OCI-LY3 (cell line): Measurements from ENCODE around the gene KRT36.

Source experiments
- EZH2phosphoT487 ChIP-seq: fragments of 200-600 bp; shearing (Covaris generic); IDR thresholded peaks from 2 replicates; pipeline ENCODE4 v1.6.1; 2018; ENCODE audit warnings: antibody characterized with exemption, mixed run types, low read depth
- TF ChIP-seq, protein P1 (sequence below): fragments of 200-600, 300-600 bp; sonication (generic); IDR thresholded peaks from 2 replicates; pipeline ENCODE4 v1.5.1; 2014; ENCODE audit warnings: antibody characterized with exemption, low read length, low read depth

DNA sequence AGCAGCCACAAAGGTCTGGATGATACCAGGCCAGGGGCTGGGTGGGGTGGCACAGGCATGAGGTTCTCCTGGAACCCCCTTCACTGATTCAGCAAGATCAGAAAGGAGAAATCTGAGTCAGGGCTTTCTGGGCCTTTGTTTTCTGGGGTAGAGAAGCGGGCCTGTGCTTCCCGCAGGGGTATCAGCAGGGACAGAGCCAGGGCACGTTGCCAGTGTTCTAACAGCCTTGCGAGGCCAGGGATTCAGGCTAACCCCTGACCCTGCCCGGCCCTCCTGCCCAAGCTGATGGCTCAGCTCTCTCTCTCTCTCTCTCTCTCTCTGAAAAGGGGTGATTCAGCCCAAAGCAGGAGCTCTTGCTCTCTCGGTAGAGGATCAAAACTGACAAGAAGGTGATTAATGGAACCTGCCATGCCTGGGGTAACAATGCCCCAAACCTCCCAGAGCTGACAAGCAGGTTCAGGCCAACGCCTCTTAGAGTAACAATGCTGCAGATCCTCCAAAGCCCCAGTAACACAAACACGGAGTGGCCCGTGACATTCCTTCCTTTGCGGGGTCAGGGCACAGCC is 17.7 kb upstream of the KRT36 start:
- TF ChIP-seq, protein P1, sequence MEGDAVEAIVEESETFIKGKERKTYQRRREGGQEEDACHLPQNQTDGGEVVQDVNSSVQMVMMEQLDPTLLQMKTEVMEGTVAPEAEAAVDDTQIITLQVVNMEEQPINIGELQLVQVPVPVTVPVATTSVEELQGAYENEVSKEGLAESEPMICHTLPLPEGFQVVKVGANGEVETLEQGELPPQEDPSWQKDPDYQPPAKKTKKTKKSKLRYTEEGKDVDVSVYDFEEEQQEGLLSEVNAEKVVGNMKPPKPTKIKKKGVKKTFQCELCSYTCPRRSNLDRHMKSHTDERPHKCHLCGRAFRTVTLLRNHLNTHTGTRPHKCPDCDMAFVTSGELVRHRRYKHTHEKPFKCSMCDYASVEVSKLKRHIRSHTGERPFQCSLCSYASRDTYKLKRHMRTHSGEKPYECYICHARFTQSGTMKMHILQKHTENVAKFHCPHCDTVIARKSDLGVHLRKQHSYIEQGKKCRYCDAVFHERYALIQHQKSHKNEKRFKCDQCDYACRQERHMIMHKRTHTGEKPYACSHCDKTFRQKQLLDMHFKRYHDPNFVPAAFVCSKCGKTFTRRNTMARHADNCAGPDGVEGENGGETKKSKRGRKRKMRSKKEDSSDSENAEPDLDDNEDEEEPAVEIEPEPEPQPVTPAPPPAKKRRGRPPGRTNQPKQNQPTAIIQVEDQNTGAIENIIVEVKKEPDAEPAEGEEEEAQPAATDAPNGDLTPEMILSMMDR: no peak
- no peak for TF ChIP-seq EZH2phosphoT487
